GM19193 (cell line): ENCODE results near the gene C6orf62.
A peak's percentile ranks its signal among the peaks of the same experiment; 100 is the strongest.

Experiments
- POLR2A ChIP-seq: IDR thresholded peaks from 4 replicates; pipeline ENCODE4 v1.6.1; 2011; ENCODE audit not compliant: insufficient read depth, insufficient read length; ENCODE audit errors: extremely low read depth

C6orf62 gene

GRCh38 chr6:24719125-24719971 lies at the start of gene C6orf62:
Gene C6orf62 (minus strand): TSS chr6:24719154. CDS start chr6:24718668, 486 bp downstream.
- TF ChIP-seq POLR2A: peak; percentile 60

- no peak for TF ChIP-seq POLR2A
These were observed 49.4 kb upstream of the C6orf62 start for GRCh38 chr6:24768361-24768760.

GRCh38 chr6:24766680-24767462 lies 47.9 kb upstream of the C6orf62 start:
- TF ChIP-seq POLR2A: no peak

- TF ChIP-seq POLR2A: no peak
These were observed 44.6 kb upstream of the C6orf62 start for GRCh38 chr6:24763578-24763977.

- no peak for TF ChIP-seq POLR2A
These were observed 42.9 kb upstream of the C6orf62 start for GRCh38 chr6:24761851-24762250.

- no peak for TF ChIP-seq POLR2A
These were observed 42.4 kb upstream of the C6orf62 start for GRCh38 chr6:24761193-24761835.

- TF ChIP-seq POLR2A: no peak
These were observed 41.3 kb upstream of the C6orf62 start for GRCh38 chr6:24760210-24760609.

GRCh38 chr6:24759718-24760117 lies 40.8 kb upstream of the C6orf62 start:
- no peak for TF ChIP-seq POLR2A

GRCh38 chr6:24757611-24758010 lies 38.7 kb upstream of the C6orf62 start:
- TF ChIP-seq POLR2A: no peak

- no peak for TF ChIP-seq POLR2A
These were observed 36.3 kb upstream of the C6orf62 start for GRCh38 chr6:24755279-24755678.

- no peak for TF ChIP-seq POLR2A
These were observed 34.6 kb upstream of the C6orf62 start for GRCh38 chr6:24753545-24753944.

- TF ChIP-seq POLR2A: no peak
These were observed 34.1 kb upstream of the C6orf62 start for GRCh38 chr6:24752917-24753492.

- TF ChIP-seq POLR2A: no peak
These were observed 33.5 kb upstream of the C6orf62 start for GRCh38 chr6:24752503-24752902.

- no peak for TF ChIP-seq POLR2A
These were observed 30.3 kb upstream of the C6orf62 start for GRCh38 chr6:24749297-24749696.

- no peak for TF ChIP-seq POLR2A
These were observed 26.0 kb upstream of the C6orf62 start for GRCh38 chr6:24744911-24745310.
